ENCODE results near the gene ITGB7.

ITGB7 gene

DNA sequence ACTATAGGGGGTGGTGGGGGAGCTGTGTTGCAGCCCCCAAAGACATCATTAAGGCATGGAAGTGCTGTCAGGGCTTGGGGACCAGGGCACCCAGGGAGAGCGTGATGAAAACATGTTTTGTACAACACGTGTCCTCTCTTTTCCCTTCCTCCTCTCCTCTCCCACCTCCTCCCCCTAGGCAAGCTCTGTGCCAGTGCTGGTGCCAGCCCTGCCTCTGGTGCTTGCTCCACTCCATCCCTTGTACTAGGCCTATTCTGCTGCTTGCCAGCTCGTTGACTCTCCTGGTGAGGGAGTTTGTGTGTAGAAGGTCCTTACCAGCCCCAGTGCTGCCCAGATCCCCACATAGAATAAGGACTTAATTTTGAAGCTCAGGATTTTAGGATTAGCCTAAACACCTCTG, 28.1 kb upstream of the ITGB7 start:
- no peak for TF ChIP-seq CEBPB (IDR thresholded peaks at IDR 0.05)
- TF ChIP-seq ZBTB7A (IDR thresholded peaks at IDR 0.05; ENCODE audit: low read depth), result no peak
- no peak for TF ChIP-seq TEAD4 (IDR thresholded peaks at IDR 0.05)
- TF ChIP-seq TAF1 (IDR thresholded peaks at IDR 0.05; ENCODE audit: low read depth), result no peak
- TF ChIP-seq YY1 (IDR thresholded peaks at IDR 0.05; ENCODE audit: low read depth), result no peak
- TF ChIP-seq EP300 (IDR thresholded peaks at IDR 0.05; ENCODE audit: borderline replicate concordance), result no peak
- TF ChIP-seq, protein P1, sequence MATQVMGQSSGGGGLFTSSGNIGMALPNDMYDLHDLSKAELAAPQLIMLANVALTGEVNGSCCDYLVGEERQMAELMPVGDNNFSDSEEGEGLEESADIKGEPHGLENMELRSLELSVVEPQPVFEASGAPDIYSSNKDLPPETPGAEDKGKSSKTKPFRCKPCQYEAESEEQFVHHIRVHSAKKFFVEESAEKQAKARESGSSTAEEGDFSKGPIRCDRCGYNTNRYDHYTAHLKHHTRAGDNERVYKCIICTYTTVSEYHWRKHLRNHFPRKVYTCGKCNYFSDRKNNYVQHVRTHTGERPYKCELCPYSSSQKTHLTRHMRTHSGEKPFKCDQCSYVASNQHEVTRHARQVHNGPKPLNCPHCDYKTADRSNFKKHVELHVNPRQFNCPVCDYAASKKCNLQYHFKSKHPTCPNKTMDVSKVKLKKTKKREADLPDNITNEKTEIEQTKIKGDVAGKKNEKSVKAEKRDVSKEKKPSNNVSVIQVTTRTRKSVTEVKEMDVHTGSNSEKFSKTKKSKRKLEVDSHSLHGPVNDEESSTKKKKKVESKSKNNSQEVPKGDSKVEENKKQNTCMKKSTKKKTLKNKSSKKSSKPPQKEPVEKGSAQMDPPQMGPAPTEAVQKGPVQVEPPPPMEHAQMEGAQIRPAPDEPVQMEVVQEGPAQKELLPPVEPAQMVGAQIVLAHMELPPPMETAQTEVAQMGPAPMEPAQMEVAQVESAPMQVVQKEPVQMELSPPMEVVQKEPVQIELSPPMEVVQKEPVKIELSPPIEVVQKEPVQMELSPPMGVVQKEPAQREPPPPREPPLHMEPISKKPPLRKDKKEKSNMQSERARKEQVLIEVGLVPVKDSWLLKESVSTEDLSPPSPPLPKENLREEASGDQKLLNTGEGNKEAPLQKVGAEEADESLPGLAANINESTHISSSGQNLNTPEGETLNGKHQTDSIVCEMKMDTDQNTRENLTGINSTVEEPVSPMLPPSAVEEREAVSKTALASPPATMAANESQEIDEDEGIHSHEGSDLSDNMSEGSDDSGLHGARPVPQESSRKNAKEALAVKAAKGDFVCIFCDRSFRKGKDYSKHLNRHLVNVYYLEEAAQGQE (IDR thresholded peaks at IDR 0.05; ENCODE audit: low read depth), result no peak
- no peak for TF ChIP-seq CREB1 (IDR thresholded peaks at IDR 0.05; ENCODE audit: low read depth)
- TF ChIP-seq EGR1 (IDR thresholded peaks at IDR 0.05), result no peak
- TF ChIP-seq, protein P2, sequence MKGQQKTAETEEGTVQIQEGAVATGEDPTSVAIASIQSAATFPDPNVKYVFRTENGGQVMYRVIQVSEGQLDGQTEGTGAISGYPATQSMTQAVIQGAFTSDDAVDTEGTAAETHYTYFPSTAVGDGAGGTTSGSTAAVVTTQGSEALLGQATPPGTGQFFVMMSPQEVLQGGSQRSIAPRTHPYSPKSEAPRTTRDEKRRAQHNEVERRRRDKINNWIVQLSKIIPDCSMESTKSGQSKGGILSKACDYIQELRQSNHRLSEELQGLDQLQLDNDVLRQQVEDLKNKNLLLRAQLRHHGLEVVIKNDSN (IDR thresholded peaks at IDR 0.05), result no peak
- TF ChIP-seq FOXM1 (IDR thresholded peaks at IDR 0.05; ENCODE audit: borderline replicate concordance, low read depth), result no peak
- TF ChIP-seq, protein P3, sequence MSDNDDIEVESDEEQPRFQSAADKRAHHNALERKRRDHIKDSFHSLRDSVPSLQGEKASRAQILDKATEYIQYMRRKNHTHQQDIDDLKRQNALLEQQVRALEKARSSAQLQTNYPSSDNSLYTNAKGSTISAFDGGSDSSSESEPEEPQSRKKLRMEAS (IDR thresholded peaks at IDR 0.05), result no peak
- no peak for TF ChIP-seq RAD21 (IDR thresholded peaks at IDR 0.05; ENCODE audit: low read depth)
- TF ChIP-seq NFIC (IDR thresholded peaks at IDR 0.05), result no peak
- no peak for TF ChIP-seq TCF12 (IDR thresholded peaks at IDR 0.05; ENCODE audit: low read depth)

DNA sequence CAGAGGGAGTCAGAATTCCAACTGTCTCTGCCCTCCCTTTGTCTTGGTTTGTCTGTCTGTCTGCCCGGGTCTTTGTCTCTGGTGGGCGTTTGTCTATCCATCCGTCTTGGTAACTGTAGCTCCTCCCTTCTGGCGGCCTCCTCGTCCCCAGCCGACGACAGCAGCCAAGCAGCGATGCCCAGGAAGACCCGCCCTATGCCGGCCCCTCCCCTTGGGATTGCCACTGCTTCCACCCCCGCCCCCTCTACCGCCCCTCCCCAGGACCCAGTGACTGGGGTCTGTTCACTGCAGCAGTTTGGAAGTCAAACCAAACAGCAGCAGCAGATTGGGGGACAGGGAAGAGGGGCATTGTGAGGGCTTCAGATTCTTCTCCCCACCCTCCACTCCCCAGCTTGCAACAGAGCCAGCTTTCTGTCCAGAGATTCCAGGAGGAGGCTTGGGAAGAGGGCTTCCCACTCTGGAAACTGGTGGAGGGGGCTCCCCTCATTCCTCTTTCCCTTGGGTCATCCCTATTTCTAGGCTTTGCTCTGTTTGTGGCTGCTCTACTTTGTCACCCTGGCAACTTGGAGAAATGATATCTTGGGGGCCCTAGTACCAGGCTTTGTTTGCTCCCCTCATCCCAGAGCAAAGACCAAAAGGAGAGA, 27.3 kb upstream of the ITGB7 start:
- TF ChIP-seq TAF1 (IDR thresholded peaks at IDR 0.05; ENCODE audit: low read depth) (no peak), YY1 (IDR thresholded peaks at IDR 0.05; ENCODE audit: low read depth) (no peak), TCF12 (IDR thresholded peaks at IDR 0.05; ENCODE audit: low read depth) (no peak), EGR1 (IDR thresholded peaks at IDR 0.05) (no peak), TEAD4 (IDR thresholded peaks at IDR 0.05) (no peak), RAD21 (IDR thresholded peaks at IDR 0.05; ENCODE audit: low read depth) (no peak), CREB1 (IDR thresholded peaks at IDR 0.05; ENCODE audit: low read depth) (no peak)
- TF ChIP-seq, protein P3 (IDR thresholded peaks at IDR 0.05), result no peak
- TF ChIP-seq, protein P1 (IDR thresholded peaks at IDR 0.05; ENCODE audit: low read depth), result no peak
- TF ChIP-seq, protein P2 (IDR thresholded peaks at IDR 0.05), result no peak

DNA sequence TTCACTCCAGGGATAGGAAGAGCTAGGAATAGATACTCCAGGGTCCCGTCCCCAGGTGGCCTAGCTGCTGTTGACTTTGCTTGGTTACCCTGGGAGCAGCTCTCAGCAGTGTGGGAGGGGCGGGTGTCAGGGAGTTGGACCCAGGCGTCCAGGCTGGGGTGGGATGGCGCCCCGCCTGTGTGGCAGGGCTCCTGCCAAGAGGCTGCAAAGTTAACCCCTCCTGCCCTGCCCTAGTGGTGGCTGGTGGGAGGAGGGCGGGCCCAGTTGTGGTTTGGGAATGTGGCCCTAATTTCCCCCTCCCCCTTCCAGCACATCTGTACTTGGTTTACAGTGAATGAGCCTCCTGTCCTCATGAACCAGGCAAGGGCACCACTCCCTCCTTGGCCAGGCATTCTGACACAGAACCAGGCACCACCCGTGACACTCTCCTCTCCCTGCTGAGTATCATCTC, 26.6 kb upstream of the ITGB7 start:
- TF ChIP-seq, protein P2 (IDR thresholded peaks at IDR 0.05), result no peak
- TF ChIP-seq CEBPB (IDR thresholded peaks at IDR 0.05) (no peak), RAD21 (IDR thresholded peaks at IDR 0.05; ENCODE audit: low read depth) (no peak), TAF1 (IDR thresholded peaks at IDR 0.05; ENCODE audit: low read depth) (no peak), EP300 (IDR thresholded peaks at IDR 0.05; ENCODE audit: borderline replicate concordance) (no peak), CREB1 (IDR thresholded peaks at IDR 0.05; ENCODE audit: low read depth) (no peak)
- TF ChIP-seq, protein P3 (IDR thresholded peaks at IDR 0.05), result no peak

DNA sequence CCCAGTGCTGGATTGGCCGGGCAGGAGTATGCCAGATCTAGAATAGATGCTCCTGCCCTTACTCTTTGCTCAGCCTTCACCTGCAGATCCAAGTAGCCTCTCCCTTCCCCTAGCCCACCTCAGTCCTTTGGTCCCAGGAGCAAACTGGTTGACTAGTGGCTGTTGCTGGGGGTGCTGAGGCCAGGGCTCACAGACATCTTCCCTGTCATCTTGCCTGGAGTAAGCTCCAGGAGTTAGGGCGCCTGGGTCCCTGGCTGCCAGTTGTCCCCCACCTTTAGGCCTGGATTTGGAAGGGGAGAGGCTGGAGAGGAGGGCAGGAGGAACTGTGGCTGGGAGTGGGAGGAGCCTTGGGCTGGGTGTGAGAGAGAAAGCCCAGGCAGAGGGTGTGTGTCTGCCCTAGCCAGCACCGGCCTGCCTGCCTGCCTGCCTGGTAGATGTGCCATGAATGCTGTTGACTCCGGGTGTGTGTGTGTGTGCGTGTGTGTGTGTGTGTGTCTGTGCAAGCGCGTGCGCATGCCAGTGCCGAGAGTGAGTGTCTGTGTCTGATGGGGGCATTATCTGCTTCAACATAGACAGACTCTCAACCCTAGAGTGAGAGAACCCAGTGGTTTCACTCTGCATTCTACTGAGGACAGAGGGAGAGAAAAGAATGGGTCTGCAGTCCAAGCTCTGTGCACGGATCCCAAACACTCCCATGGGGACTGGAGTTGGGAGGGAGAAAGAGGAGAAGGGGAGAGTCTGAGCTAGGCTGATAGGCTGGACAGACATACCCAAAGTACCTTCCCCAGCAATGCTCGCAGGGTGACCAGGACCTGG, 25.8 kb upstream of the ITGB7 start:
- TF ChIP-seq YY1 (IDR thresholded peaks at IDR 0.05; ENCODE audit: low read depth) (no peak), CEBPB (IDR thresholded peaks at IDR 0.05) (no peak), TAF1 (IDR thresholded peaks at IDR 0.05; ENCODE audit: low read depth) (no peak), EGR1 (IDR thresholded peaks at IDR 0.05) (no peak), FOXM1 (IDR thresholded peaks at IDR 0.05; ENCODE audit: borderline replicate concordance, low read depth) (no peak), NFIC (IDR thresholded peaks at IDR 0.05) (no peak), EP300 (IDR thresholded peaks at IDR 0.05; ENCODE audit: borderline replicate concordance) (no peak), ZBTB7A (IDR thresholded peaks at IDR 0.05; ENCODE audit: low read depth) (no peak), CREB1 (IDR thresholded peaks at IDR 0.05; ENCODE audit: low read depth) (no peak), RAD21 (IDR thresholded peaks at IDR 0.05; ENCODE audit: low read depth) (no peak), TEAD4 (IDR thresholded peaks at IDR 0.05) (no peak), TCF12 (IDR thresholded peaks at IDR 0.05; ENCODE audit: low read depth) (no peak)
- TF ChIP-seq, protein P1 (IDR thresholded peaks at IDR 0.05; ENCODE audit: low read depth), result no peak
- TF ChIP-seq, protein P3 (IDR thresholded peaks at IDR 0.05), result no peak
- TF ChIP-seq, protein P2 (IDR thresholded peaks at IDR 0.05), result no peak
